IMR-90 (cell line): ENCODE measurements around the gene PATL2. TPM values are rescaled to one million over a fixed set of nuclear protein-coding genes. Genes with fewer than 3 reads are reported as not detected.

Experiments
- ATAC-seq: fragments of 200-7000 bp; cut with Tn5 transposase; 2 replicates; pipeline ENCODE4 v1.9.1; 2020; ENCODE audit warnings: low read depth, mild to moderate bottlenecking, moderate library complexity
- BruUV-seq: library from RNA; stranded (reverse); fragments of 400-500 nt; replicated peaks from 2 replicates; lab custom pipeline; 2021; lab: Mats Ljungman, UMichigan
- CTCF ChIA-PET: fragments of 300-600 bp; formaldehyde crosslinking; extraction: SDS; loops from one replicate; lab custom pipeline; 2021; ENCODE audit warnings: antibody characterized with exemption; lab: Yijun Ruan, JAX
- POLR2A ChIA-PET: fragments of 300-600 bp; sonication (Branson Sonifier 250); formaldehyde crosslinking; loops from one replicate; lab custom pipeline; 2022; ENCODE audit warnings: antibody characterized with exemption; ENCODE audit not compliant: unreplicated experiment; lab: Charles Lee
- DNase-seq: peaks from one replicate; pipeline ENCODE4 v3.0.0; 2013
- H2AFZ ChIP-seq: replicated peaks from 2 replicates; pipeline ENCODE3; 2013; ENCODE audit warnings: low read length, mild to moderate bottlenecking; ENCODE audit not compliant: poor library complexity
- H2AK5ac ChIP-seq: 2 replicates; pipeline ENCODE4 v1.6.1; 2013; ENCODE audit warnings: low read depth, low read length, inconsistent platforms
- H2AK9ac ChIP-seq: replicated peaks from 2 replicates; pipeline ENCODE3; 2013; ENCODE audit warnings: mild to moderate bottlenecking, low read depth, low read length, moderate library complexity; ENCODE audit not compliant: poor library complexity
- H2BK120ac ChIP-seq: 2 replicates; pipeline ENCODE4 v1.6.1; 2013; ENCODE audit warnings: low read depth, low read length, inconsistent platforms
- H2BK15ac ChIP-seq: 3 replicates; pipeline ENCODE4 v1.6.1; 2013; ENCODE audit warnings: low read depth, low read length, inconsistent platforms
- H2BK20ac ChIP-seq: 2 replicates; pipeline ENCODE4 v1.6.1; 2013; ENCODE audit warnings: low read depth, mild to moderate bottlenecking, inconsistent platforms, low read length, moderate library complexity
- H2BK5ac ChIP-seq: 2 replicates; pipeline ENCODE4 v1.6.1; 2013; ENCODE audit warnings: mild to moderate bottlenecking, low read depth, low read length, inconsistent platforms; ENCODE audit not compliant: poor library complexity, severe bottlenecking
- H3K14ac ChIP-seq: replicated peaks from 2 replicates; pipeline ENCODE4 v1.6.1; 2013; ENCODE audit warnings: low read depth, low read length, inconsistent platforms
- H3K18ac ChIP-seq: 2 replicates; pipeline ENCODE4 v1.6.1; 2013; ENCODE audit warnings: low read depth, low read length, control low read depth
- H3K23ac ChIP-seq: 2 replicates; pipeline ENCODE4 v1.6.1; 2013; ENCODE audit warnings: low read depth, low read length, inconsistent platforms
- H3K27ac ChIP-seq: 2 replicates; pipeline ENCODE4 v1.5.1; 2013; ENCODE audit warnings: mild to moderate bottlenecking, control low read depth, low read length; ENCODE audit not compliant: insufficient read depth
- H3K27me3 ChIP-seq: 2 replicates; pipeline ENCODE4 v1.6.1; 2013; ENCODE audit warnings: low read length; ENCODE audit not compliant: control insufficient read depth, insufficient read depth
- H3K36me3 ChIP-seq: 2 replicates; pipeline ENCODE4 v1.6.1; 2013; ENCODE audit warnings: low read length, mixed read lengths; ENCODE audit not compliant: control insufficient read depth, insufficient read depth
- H3K4ac ChIP-seq: 2 replicates; pipeline ENCODE4 v1.6.1; 2013; ENCODE audit warnings: low read depth, low read length, inconsistent platforms
- H3K4me1 ChIP-seq: 2 replicates; pipeline ENCODE4 v1.6.1; 2013; ENCODE audit warnings: low read length, mixed read lengths; ENCODE audit not compliant: control insufficient read depth, insufficient read depth
- H3K4me2 ChIP-seq: 2 replicates; pipeline ENCODE4 v1.6.1; 2013; ENCODE audit warnings: low read depth, mild to moderate bottlenecking, control low read depth, low read length, moderate library complexity
- H3K4me3 ChIP-seq: 2 replicates; pipeline ENCODE4 v1.5.1; 2013; ENCODE audit warnings: low read depth, mild to moderate bottlenecking, control low read depth, low read length, moderate library complexity; ENCODE audit not compliant: insufficient read depth
- H3K56ac ChIP-seq: 2 replicates; pipeline ENCODE4 v1.6.1; 2013; ENCODE audit warnings: low read length, inconsistent platforms; ENCODE audit not compliant: insufficient read depth; ENCODE audit errors: extremely low read depth
- H3K79me1 ChIP-seq, 2 experiments: 2 replicates each; pipeline ENCODE4 v1.6.1; 2013; ENCODE audit warnings: low read length in 2 of 2, inconsistent platforms in 1 of 2, low read depth in 1 of 2
- H3K9ac ChIP-seq: 2 replicates; pipeline ENCODE4 v1.6.1; 2013; ENCODE audit warnings: low read depth, low read length, control low read depth
- H3K9me1 ChIP-seq: 2 replicates; pipeline ENCODE4 v1.6.1; 2013; ENCODE audit warnings: low read length, inconsistent platforms; ENCODE audit not compliant: insufficient read depth
- H3K9me3 ChIP-seq: 2 replicates; pipeline ENCODE4 v1.6.1; 2013; ENCODE audit warnings: low read length; ENCODE audit not compliant: control insufficient read depth, insufficient read depth
- H4K20me1 ChIP-seq: 2 replicates; pipeline ENCODE4 v1.6.1; 2013; ENCODE audit warnings: low read length, inconsistent platforms; ENCODE audit not compliant: insufficient read depth
- H4K5ac ChIP-seq: 2 replicates; pipeline ENCODE4 v1.6.1; 2013; ENCODE audit warnings: mild to moderate bottlenecking, low read depth, low read length, control low read depth
- H4K8ac ChIP-seq, 2 experiments: 2 replicates each; pipeline ENCODE4 v1.6.1; 2013; ENCODE audit warnings: low read depth in 2 of 2, low read length in 2 of 2, control low read depth in 1 of 2, inconsistent platforms in 1 of 2
- H4K91ac ChIP-seq: 2 replicates; pipeline ENCODE4 v1.6.1; 2013; ENCODE audit warnings: low read depth, low read length, inconsistent platforms; ENCODE audit not compliant: insufficient read depth
- CHD1 ChIP-seq: IDR thresholded peaks from 2 replicates; pipeline ENCODE4 v1.6.1; 2012; ENCODE audit warnings: low read depth, low read length, improper control_type of control experiment
- RAD21 ChIP-seq: IDR thresholded peaks from 2 replicates; pipeline ENCODE4 v1.6.1; 2012; ENCODE audit warnings: low read length, improper control_type of control experiment
- SMC3 ChIP-seq: fragments of 150-350 bp; IDR thresholded peaks from 2 replicates; pipeline ENCODE4 v1.6.1; 2016; ENCODE audit warnings: low read depth, mild to moderate bottlenecking, antibody characterized with exemption, low read length, moderate library complexity
- WGBS, 2 experiments: methylation state at CpG; one replicate each; pipeline versions ENCODE4 v1.1.5 to v1.1.7; 2013; ENCODE audit warnings: missing lambda C conversion rate in 2 of 2; ENCODE audit not compliant: insufficient read length in 1 of 2; ENCODE audit errors: extremely low coverage in 2 of 2; 5-methylcytosine and 5-hydroxymethylcytosine counted together
- dilution Hi-C: fragments of 300-500 bp; cut with HindIII; formaldehyde crosslinking; loops from one replicate; pipeline ENCODE4 v1.14.3; 2018; ENCODE audit warnings: low sequenced_read_pairs; ENCODE audit not compliant: unreplicated experiment
- in situ Hi-C: fragments of 300-500 bp; cut with MboI; formaldehyde crosslinking; loops from 3 replicates; pipeline ENCODE4 v1.14.3; 2019; ENCODE audit warnings: low sequenced_read_pairs, inconsistent platforms, mixed read lengths
- intact Hi-C: fragments of 100-400 bp; cut with micrococcal nuclease; formaldehyde crosslinking; loops from 2 replicates; pipeline ENCODE4 v1.10.0; 2022
- polyA plus RNA-seq, 3 experiments: library from polyadenylated mRNA; depleted of rRNA; stranded (reverse); fragments of >200 nt; gene quantifications; 2 replicates each; pipeline ENCODE4 v1.2.3, GENCODE V29; 2012; ENCODE audit warnings: low replicate concordance in 1 of 3
- total RNA-seq: library from RNA; depleted of rRNA; stranded (reverse); fragments of >200 nt; gene quantifications from 2 replicates; pipeline ENCODE4 v1.2.3, GENCODE V29; 2012
- TF ChIP-seq, protein P1 (sequence below): conservative IDR thresholded peaks from 2 replicates; pipeline ENCODE4 v1.5.1; 2012; ENCODE audit warnings: mild to moderate bottlenecking, low read depth, low read length, improper control_type of control experiment

The PATL2 gene
- total and polyA plus RNA-seq, 2 of the 4 experiments (the other 2 are of a cell fraction): 0.10 TPM; not detected in 1

DNA sequence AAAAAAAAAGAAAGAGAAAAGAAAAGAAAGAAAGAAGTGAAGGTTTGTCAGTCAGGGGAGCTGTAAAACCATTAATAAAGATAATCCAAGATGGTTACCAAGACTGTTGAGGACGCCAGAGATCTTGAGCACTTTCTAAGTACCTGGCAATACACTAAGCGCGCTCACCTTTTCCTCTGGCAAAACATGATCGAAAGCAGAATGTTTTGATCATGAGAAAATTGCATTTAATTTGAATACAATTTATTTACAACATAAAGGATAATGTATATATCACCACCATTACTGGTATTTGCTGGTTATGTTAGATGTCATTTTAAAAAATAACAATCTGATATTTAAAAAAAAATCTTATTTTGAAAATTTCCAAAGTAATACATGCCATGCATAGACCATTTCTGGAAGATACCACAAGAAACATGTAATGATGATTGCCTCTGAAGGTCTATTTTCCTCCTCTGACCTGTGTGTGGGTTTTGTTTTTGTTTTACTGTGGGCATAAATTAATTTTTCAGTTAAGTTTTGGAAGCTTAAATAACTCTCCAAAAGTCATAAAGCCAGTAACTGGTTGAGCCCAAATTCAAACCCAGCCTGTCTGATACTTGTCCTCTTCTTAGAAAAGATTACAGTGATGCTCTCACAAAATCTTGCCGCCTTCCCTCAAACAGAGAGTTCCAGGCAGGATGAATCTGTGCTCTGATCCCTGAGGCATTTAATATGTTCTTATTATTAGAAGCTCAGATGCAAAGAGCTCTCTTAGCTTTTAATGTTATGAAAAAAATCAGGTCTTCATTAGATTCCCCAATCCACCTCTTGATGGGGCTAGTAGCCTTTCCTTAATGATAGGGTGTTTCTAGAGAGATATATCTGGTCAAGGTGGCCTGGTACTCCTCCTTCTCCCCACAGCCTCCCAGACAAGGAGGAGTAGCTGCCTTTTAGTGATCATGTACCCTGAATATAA, 2.2 kb upstream of the PATL2 start:
- Histone ChIP-seq H2AK5ac (no peak overlapping the region), H3K9ac (peak overlapping the region; percentile 87), H3K4me3 (peak overlapping the region; percentile 83), H3K56ac (no peak overlapping the region), H3K18ac (no peak overlapping the region), H2AFZ (no peak overlapping the region), H3K9me3 (no peaks in the 10 kb centered on the region), H3K23ac (0 out of 2 replicates have a peak overlapping the region, but pooled peaks have one; percentile 22), H3K4me1 (0 out of 2 replicates have a peak, but pooled peaks cover 2% of the 10 kb centered on the region), H3K14ac (peak overlapping the region; percentile 61; the same call in 1 of the 2 replicates), H3K9me1 (no peaks in the 10 kb centered on the region; the same call in 1 of the 2 replicates), H2BK15ac (0 out of 3 replicates have a peak overlapping the region, but pooled peaks have one; percentile 35), H4K20me1 (peaks cover 43% of the 10 kb centered on the region), H2BK20ac (no peak overlapping the region), H3K79me1 (peaks cover 27 to 42% of the 10 kb centered on the region in 2 experiments), H2BK5ac (no peak overlapping the region), H4K8ac (no peak overlapping the region; a peak in 1 of 4 replicates), H2AK9ac (no peak overlapping the region), H4K91ac (no peak overlapping the region), H3K27me3 (no peaks in the 10 kb centered on the region), H3K4ac (peak overlapping the region; percentile 64; the same call in 1 of the 2 replicates), H3K36me3 (peaks cover 18% of the 10 kb centered on the region), H2BK120ac (no peak overlapping the region), H3K27ac (no peak overlapping the region; the same call in 1 of the 2 replicates), H3K4me2 (peak overlapping the region; percentile 86), H4K5ac (no peak overlapping the region)
- ATAC-seq: no peak
- intact Hi-C loops: no loop called here
- ChIA-PET CTCF (interaction anchor here (1.2 to 2.4 kb wide), 7 partner anchors 13 to 135 kb away, joined by 4 to 16 read pairs (median 6); partner anchors contain the start of genes SPG11 and TRIM69), POLR2A (interaction anchor here (1.2 kb wide), 1 partner anchor 25 kb away, joined by 7 read pairs; no protein-coding TSS in a partner anchor)
- peak; percentile 43 for DNase-seq
- dilution Hi-C loops: no loop called here
- in situ Hi-C loops: no loop called here
- TF ChIP-seq, protein P1, sequence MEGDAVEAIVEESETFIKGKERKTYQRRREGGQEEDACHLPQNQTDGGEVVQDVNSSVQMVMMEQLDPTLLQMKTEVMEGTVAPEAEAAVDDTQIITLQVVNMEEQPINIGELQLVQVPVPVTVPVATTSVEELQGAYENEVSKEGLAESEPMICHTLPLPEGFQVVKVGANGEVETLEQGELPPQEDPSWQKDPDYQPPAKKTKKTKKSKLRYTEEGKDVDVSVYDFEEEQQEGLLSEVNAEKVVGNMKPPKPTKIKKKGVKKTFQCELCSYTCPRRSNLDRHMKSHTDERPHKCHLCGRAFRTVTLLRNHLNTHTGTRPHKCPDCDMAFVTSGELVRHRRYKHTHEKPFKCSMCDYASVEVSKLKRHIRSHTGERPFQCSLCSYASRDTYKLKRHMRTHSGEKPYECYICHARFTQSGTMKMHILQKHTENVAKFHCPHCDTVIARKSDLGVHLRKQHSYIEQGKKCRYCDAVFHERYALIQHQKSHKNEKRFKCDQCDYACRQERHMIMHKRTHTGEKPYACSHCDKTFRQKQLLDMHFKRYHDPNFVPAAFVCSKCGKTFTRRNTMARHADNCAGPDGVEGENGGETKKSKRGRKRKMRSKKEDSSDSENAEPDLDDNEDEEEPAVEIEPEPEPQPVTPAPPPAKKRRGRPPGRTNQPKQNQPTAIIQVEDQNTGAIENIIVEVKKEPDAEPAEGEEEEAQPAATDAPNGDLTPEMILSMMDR: peak; percentile 51
- TF ChIP-seq CHD1: no peak
- TF ChIP-seq SMC3: peak; percentile 41
- peak; percentile 54 for TF ChIP-seq RAD21
- BruUV-seq: no TSS peak
- WGBS, 2 experiments: 60% methylated on average over 1 of the region's 5 CpGs; no CpG with 5 or more reads in 1 of the 2 experiments
